K562 (cell line): ENCODE measurements around the gene PEDS1. TPM values are rescaled to one million over a fixed set of nuclear protein-coding genes. Genes with fewer than 3 reads are reported as not detected.

Source experiments
- ATAC-seq: fragments of 200-7000 bp; cut with Tn5 transposase; 3 replicates; pipeline ENCODE4 v1.9.1; 2020; ENCODE audit warnings: moderate library complexity
- BruUV-seq: library from RNA; stranded (reverse); fragments of 400-500 nt; replicated peaks from 2 replicates; lab custom pipeline; 2021; lab: Mats Ljungman, UMichigan
- CTCF ChIA-PET: fragments of 300-600 bp; formaldehyde crosslinking; extraction: SDS; loops from one replicate; lab custom pipeline; 2021; ENCODE audit warnings: low intra/inter-chr PET ratio; lab: Yijun Ruan, JAX
- POLR2A ChIA-PET: fragments of 300-600, 350-650 bp; sonication (Branson Sonifier 250); formaldehyde crosslinking; extraction: SDS; loops from one replicate; lab custom pipeline; 2021; ENCODE audit warnings: antibody characterized with exemption, inconsistent platforms; lab: Yijun Ruan, JAX
- DNase-seq, 4 experiments: peaks; one replicate each; pipeline versions ENCODE4 v3.0.0 to v3.0.0-alpha.2; 2011 to 2018; ENCODE audit warnings: low spot score in 3 of 4, mixed read lengths in 3 of 4; ENCODE audit errors: extremely low read depth in 1 of 4
- FAIRE-seq: peaks from 2 replicates; lab custom pipeline; 2011; peaks lifted over from hg19 to GRCh38; lab: Jason Lieb, UNC
- H2AFZ ChIP-seq: 2 replicates; pipeline ENCODE4 v1.6.0; 2011; ENCODE audit warnings: low read depth, low read length, control low read depth, inconsistent platforms
- H3K27ac ChIP-seq: fragments of 200-600 bp; 3 replicates; pipeline ENCODE4 v1.8.0; 2011; ENCODE audit warnings: low read depth, mild to moderate bottlenecking, control low read depth, inconsistent platforms, low read length, moderate library complexity, mixed read lengths; ENCODE audit errors: extremely low read depth
- H3K27me3 ChIP-seq, 2 experiments: fragments of 300-600 bp in 1 of 2; 2 replicates in 1 of 2; 3 replicates in 1 of 2; pipeline versions ENCODE4 v1.6.0 to v1.8.0; 2011; ENCODE audit warnings: inconsistent platforms in 2 of 2, low read length in 2 of 2, mild to moderate bottlenecking in 1 of 2, mixed read lengths in 1 of 2, moderate library complexity in 1 of 2; ENCODE audit not compliant: control insufficient read depth in 2 of 2, insufficient read depth in 2 of 2
- H3K36me3 ChIP-seq: fragments of 300-600 bp; 3 replicates; pipeline ENCODE4 v1.8.0; 2011; ENCODE audit warnings: mild to moderate bottlenecking, low read length, inconsistent platforms; ENCODE audit not compliant: control insufficient read depth, insufficient read depth
- H3K4me1 ChIP-seq, 2 experiments: fragments of 200-600 bp in 1 of 2; replicated peaks in 1 of 2; 2 replicates in 1 of 2; 3 replicates in 1 of 2; pipeline versions ENCODE4 v1.5.1 to v1.8.0; 2011; ENCODE audit warnings: inconsistent platforms in 2 of 2, low read length in 2 of 2, mild to moderate bottlenecking in 1 of 2, mixed read lengths in 1 of 2, moderate library complexity in 1 of 2; ENCODE audit not compliant: control insufficient read depth in 2 of 2, insufficient read depth in 2 of 2
- H3K4me2 ChIP-seq: 2 replicates; pipeline ENCODE4 v1.6.1; 2011; ENCODE audit warnings: low read length, control low read depth, inconsistent platforms, mixed read lengths; ENCODE audit not compliant: insufficient read depth
- H3K4me3 ChIP-seq: fragments of 200-600 bp; sonication (generic), shearing (Covaris generic); 2 replicates; pipeline ENCODE4 v1.5.1; 2016; ENCODE audit warnings: control low read depth, inconsistent platforms
- H3K79me2 ChIP-seq: fragments of 200-600 bp; 3 replicates; pipeline ENCODE4 v1.8.0; 2011; ENCODE audit warnings: low read length, inconsistent platforms; ENCODE audit not compliant: control insufficient read depth, insufficient read depth
- H3K9ac ChIP-seq, 2 experiments: 2 replicates each; pipeline versions ENCODE4 v1.6.0 to v1.6.1; 2011; ENCODE audit warnings: low read depth in 2 of 2, low read length in 2 of 2, control low read depth in 1 of 2, inconsistent platforms in 1 of 2, mild to moderate bottlenecking in 1 of 2, mixed read lengths in 1 of 2; ENCODE audit not compliant: insufficient read depth in 1 of 2
- H3K9me1 ChIP-seq: one replicate; pipeline ENCODE4 v1.6.0; 2011; ENCODE audit warnings: inconsistent platforms, mild to moderate bottlenecking, low read length, moderate library complexity; ENCODE audit not compliant: control insufficient read depth, insufficient read depth
- H3K9me3 ChIP-seq: replicated peaks from 2 replicates; pipeline ENCODE4 v1.5.1; 2011; ENCODE audit warnings: low read depth, low read length, inconsistent platforms; ENCODE audit not compliant: control insufficient read depth, insufficient read depth
- H4K20me1 ChIP-seq: replicated peaks from 2 replicates; pipeline ENCODE4 v1.6.1; 2011; ENCODE audit warnings: low read length, inconsistent platforms, mixed read lengths; ENCODE audit not compliant: control insufficient read depth, insufficient read depth
- WGBS: fragments of 100-300 bp; shearing (Covaris generic); methylation state at CpG from one replicate; pipeline ENCODE4 v1.1.6; 2016; ENCODE audit warnings: low coverage, mixed read lengths; ENCODE audit not compliant: insufficient coverage; ENCODE audit errors: missing lambda C conversion rate; 5-methylcytosine and 5-hydroxymethylcytosine counted together
- in situ Hi-C: fragments of 300-500 bp; cut with MboI; formaldehyde crosslinking; loops from 4 replicates; pipeline ENCODE4 v1.15.0; 2018; ENCODE audit warnings: inconsistent platforms, mixed read lengths
- intact Hi-C: fragments of 100-400 bp; cut with micrococcal nuclease; formaldehyde crosslinking; loops from 2 replicates; pipeline ENCODE4 v1.14.2; 2022
- polyA plus RNA-seq, 8 experiments: library from polyadenylated mRNA; depleted of rRNA in 4 of 8; stranded (reverse) in 5 of 8; unstranded in 3 of 8; fragments of >200 nt; fragmentation: Nextera tagmentation in 2 of 8; fragmentation: Illumina TruSeq in 1 of 8; extraction: Ambion mirVana in 2 of 8; extraction: Trizol in 1 of 8; gene quantifications; 2 replicates each; pipeline versions ENCODE4 v1.2.1 to v1.2.3, GENCODE V29; 2011 to 2014; ENCODE audit warnings: inconsistent platforms in 1 of 8, missing spikeins in 1 of 8
- total RNA-seq, 7 experiments: library from RNA; depleted of rRNA in 6 of 7; stranded (reverse); fragments of >200 nt in 6 of 7; fragmentation: Illumina TruSeq in 2 of 7; extraction: Trizol in 2 of 7; gene quantifications; 2 replicates each; pipeline versions ENCODE4 v1.2.1 to v1.2.3, GENCODE V29; 2011 to 2021; ENCODE audit warnings: low replicate concordance in 1 of 7
- TF ChIP-seq, protein P1 (sequence below), 2 experiments: IDR thresholded peaks; 2 replicates each; pipeline ENCODE4 v1.6.1; 2012; ENCODE audit warnings: improper control_type of control experiment in 2 of 2, low read depth in 2 of 2, low read length in 2 of 2, borderline replicate concordance in 1 of 2

PEDS1 gene
- total and polyA plus RNA-seq, 9 of the 15 experiments (the other 6 are each of a cell fraction or from before 2014, with no cell fraction given) = 2.9 to 38.5 (median 24.2) TPM

DNA sequence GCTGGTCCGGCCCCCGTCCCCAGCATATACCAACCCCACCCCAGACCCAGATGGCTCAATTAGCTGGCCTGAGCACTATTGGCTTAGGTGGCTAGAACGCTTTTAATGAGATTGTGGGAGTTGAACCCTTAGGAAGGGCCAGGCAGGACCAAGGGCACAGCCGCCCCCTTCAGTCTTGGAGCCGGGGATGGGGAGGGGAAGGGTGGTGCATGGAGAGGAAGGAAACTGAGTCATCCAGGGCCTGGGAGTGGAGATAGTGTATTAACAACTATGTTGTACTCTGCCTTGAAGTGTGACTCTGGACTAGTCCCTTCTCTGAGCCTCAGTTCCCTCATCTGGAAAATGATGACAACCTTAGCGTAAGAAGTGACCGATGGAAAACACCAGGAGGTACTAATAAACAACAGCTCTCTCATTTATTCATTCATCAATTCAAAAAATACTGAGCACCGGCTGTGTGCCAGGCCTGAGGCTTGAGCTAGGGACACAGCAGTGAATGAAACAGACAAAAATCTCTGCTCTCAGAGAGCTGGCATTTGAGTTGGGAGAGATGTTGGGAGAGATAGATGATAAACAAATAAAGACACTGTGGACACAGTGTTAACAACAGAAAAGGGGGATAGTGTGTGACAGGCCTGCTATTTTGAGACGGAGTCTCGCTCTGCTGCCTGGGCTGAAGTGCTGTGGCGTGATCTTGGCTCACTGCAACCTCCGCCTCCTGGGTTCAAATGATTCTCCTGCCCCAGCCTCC is 11.5 kb downstream of the PEDS1 start:
- intact Hi-C loops = no loop called here
- ChIA-PET POLR2A (interaction anchor here (0.7 to 2.3 kb wide), 3 partner anchors 8 to 15 kb away, joined by 3 to 9 read pairs (median 4); partner anchors contain the start of gene PEDS1), CTCF (no interaction called here)
- no peak for ATAC-seq
- no peak overlapping the region for H2AFZ ChIP-seq
- WGBS = 94% methylated on average over 12 of the region's 12 CpGs
- no peak overlapping the region for H3K27ac ChIP-seq
- TF ChIP-seq, protein P1, sequence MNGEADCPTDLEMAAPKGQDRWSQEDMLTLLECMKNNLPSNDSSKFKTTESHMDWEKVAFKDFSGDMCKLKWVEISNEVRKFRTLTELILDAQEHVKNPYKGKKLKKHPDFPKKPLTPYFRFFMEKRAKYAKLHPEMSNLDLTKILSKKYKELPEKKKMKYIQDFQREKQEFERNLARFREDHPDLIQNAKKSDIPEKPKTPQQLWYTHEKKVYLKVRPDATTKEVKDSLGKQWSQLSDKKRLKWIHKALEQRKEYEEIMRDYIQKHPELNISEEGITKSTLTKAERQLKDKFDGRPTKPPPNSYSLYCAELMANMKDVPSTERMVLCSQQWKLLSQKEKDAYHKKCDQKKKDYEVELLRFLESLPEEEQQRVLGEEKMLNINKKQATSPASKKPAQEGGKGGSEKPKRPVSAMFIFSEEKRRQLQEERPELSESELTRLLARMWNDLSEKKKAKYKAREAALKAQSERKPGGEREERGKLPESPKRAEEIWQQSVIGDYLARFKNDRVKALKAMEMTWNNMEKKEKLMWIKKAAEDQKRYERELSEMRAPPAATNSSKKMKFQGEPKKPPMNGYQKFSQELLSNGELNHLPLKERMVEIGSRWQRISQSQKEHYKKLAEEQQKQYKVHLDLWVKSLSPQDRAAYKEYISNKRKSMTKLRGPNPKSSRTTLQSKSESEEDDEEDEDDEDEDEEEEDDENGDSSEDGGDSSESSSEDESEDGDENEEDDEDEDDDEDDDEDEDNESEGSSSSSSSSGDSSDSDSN (IDR thresholded peaks at IDR 0.05; ENCODE audit: borderline replicate concordance in 1 of 2, low read depth in 2 of 2, low read length in 2 of 2) = no peak
- no peaks in the 10 kb centered on the region for H3K9me1 ChIP-seq
- no peaks in the 10 kb centered on the region for H3K9me3 ChIP-seq
- H3K79me2 ChIP-seq = peaks cover 49% of the 10 kb centered on the region
- in situ Hi-C loops = no loop called here
- H3K9ac ChIP-seq = no peak overlapping the region; a peak in 1 of 4 replicates
- DNase-seq = no peak
- FAIRE-seq = no peak
- H3K4me3 ChIP-seq = no peak overlapping the region
- no peaks in the 10 kb centered on the region for H3K27me3 ChIP-seq
- no peak overlapping the region for H3K4me2 ChIP-seq
- BruUV-seq = no TSS peak
- peaks cover 7% of the 10 kb centered on the region; the same call in 1 of the 2 replicates for H4K20me1 ChIP-seq
- peaks cover 12 to 33% of the 10 kb centered on the region in 2 experiments for H3K4me1 ChIP-seq
- peaks cover 68% of the 10 kb centered on the region for H3K36me3 ChIP-seq
